HG02938 (cell line): ENCODE results near the gene SLC44A1.

Experiments used
- ATAC-seq: cut with Tn5 transposase; IDR thresholded peaks from one replicate; pipeline ENCODE4 v1.9.1; 2021; ENCODE audit warnings: mild to moderate bottlenecking, moderate library complexity; ENCODE audit not compliant: unreplicated experiment

SLC44A1 gene

GRCh38 chr9:105421154-105421553 is 176.7 kb downstream of the SLC44A1 start:
- ATAC-seq: no peak

GRCh38 chr9:105421864-105422263 is 177.4 kb downstream of the SLC44A1 start:
- ATAC-seq: no peak

DNA sequence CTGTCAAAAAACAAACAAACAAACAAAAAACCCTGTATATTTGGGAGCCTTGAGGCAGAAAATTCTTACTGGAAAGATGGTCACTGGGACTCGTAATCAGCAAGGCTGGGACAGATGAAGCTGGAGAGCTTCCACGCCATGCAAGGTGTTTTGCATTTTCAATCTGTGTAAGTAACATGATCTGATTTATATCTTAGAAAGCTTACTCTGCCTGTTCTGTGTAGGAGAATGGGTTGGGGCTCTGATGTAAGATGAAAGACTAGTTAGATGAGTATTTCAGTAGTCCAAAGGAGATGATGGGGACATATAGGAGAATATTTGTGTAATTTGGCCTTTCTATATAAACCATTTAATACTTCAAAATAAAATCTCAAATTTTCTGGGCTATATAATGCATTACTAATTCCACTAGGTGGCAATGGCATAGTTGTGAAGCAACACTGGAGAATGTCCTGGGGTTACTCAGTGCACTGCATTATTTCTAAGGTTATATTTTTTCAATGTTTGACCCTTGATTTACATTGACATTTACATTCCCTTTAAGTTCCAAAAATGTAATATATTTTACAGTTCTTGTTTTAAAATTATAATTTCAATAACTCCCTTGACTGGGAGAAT is 181.5 kb downstream of the SLC44A1 start:
- ATAC-seq: peak; percentile 73

GRCh38 chr9:105426657-105427056 is 182.2 kb downstream of the SLC44A1 start:
- no peak for ATAC-seq

DNA sequence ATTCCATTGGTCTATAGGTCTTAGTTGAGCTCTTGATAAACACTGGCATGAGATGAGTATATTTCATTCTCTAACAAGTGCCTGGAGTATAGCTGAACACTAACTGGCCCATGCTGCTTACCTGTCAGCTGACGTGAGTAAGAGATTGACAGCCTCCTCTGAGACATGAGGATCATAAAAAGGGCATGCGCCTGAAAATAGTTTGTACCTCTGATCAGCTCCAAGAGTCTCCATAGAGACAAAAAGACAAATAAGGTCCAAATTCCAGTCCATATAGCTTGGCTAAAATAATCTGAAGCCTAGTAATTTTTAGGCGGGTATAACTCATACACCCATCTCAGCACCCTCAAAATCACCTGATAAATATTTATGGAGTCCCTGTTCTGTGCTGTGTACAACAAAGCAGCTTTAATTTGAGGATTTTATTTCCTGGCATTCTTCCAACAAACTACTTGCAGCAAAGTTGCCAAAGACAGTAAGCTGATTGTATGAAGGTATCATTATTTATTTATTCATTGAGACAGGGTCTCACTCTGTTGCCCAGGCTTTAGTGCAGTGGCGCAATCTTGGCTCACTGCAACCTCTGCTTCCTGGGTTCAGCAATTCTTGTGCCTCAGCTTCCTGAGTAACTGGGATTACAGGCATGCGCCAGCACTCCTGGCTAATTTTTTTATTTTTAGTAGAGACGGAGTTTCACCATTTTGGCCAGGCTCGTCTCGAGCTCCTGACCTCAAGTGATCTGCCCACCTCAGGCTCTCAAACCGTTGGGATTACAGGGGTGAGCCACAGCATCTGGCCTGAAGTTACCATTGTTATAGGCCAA is 187.2 kb downstream of the SLC44A1 start:
- no peak for ATAC-seq

- no peak for ATAC-seq
Observed at GRCh38 chr9:105432247-105432842, 187.9 kb downstream of the SLC44A1 start.

DNA sequence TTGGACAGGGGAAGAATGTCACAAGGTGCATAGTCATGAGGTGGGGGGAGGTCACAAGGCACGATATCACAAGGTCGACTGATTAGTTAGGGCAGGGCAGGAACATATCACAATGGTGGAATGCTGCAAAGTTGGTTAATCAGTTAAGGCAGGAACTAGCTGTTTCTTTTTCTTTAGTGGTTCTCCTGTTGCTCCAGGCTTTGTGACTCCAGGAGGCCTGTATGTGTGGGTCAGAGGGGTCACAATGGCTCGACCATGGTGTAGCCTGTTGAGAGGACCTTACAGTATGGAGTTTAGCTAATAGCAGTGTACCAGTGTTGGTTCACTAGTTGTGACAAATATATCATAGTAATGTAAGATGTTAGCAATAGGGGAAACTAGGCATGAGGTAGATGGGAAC is 191.0 kb downstream of the SLC44A1 start:
- ATAC-seq: no peak

GRCh38 chr9:105436783-105437182 is 192.3 kb downstream of the SLC44A1 start:
- no peak for ATAC-seq

DNA sequence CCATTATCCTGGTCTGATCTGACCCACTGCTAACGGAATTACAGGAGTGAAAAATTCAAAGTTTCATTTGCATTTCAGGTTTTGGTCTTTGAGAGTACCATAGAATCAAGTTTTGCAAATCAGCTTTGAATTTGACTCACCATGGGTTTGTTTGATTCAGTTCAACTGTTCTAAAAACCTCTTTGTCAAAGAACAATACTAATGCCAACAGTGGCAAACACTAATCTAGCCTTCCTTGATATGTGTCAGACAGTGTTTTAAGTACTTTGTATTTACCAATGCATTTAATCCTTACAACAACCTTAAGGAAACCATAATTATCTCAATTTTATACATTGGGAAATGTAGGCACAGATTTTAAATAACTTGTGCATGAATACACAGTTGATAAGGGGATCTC is 193.3 kb downstream of the SLC44A1 start:
- ATAC-seq: no peak

- no peak for ATAC-seq
Observed at GRCh38 chr9:105438141-105438806, 193.8 kb downstream of the SLC44A1 start.

- no peak for ATAC-seq
Observed at GRCh38 chr9:105439428-105439827, 195.0 kb downstream of the SLC44A1 start.

GRCh38 chr9:105441616-105442160 is 197.2 kb downstream of the SLC44A1 start:
- ATAC-seq: no peak

DNA sequence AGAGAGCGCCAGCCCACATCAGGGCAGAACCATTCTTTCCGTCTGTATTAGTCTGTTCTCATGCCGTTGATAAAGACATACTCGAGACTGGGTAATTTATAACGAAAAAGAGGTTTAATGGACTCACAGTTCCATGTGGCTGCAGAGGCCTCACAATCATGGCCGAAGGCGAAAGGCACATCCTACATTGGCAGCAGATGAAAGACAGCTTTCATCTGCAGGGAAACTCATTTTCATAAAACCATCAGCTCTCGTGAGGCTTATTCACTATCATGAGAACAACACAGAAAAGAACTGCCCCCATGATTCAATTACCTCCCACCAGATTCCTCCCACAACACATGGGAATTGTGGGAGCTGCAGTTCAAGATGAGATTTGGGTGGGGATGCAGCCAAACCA is 198.7 kb downstream of the SLC44A1 start:
- no peak for ATAC-seq

DNA sequence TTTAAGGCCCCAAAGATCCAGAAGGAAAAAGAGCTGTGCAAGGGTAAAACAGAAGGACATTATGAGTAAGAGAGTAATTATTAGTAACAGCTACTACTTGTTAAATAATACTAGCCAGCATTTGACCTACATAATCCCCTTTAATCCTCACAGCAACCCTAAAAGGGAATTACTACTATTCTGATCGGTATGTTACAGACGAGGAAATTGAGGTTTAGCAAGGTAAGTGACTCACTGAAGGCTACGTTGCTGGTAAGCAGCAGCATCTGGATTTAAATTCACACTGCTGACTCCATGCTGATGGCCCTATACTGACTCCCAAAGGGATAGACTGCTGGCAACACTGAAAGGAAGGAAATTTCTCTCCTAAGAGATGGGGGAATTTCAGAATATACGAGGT is 199.7 kb downstream of the SLC44A1 start:
- no peak for ATAC-seq

DNA sequence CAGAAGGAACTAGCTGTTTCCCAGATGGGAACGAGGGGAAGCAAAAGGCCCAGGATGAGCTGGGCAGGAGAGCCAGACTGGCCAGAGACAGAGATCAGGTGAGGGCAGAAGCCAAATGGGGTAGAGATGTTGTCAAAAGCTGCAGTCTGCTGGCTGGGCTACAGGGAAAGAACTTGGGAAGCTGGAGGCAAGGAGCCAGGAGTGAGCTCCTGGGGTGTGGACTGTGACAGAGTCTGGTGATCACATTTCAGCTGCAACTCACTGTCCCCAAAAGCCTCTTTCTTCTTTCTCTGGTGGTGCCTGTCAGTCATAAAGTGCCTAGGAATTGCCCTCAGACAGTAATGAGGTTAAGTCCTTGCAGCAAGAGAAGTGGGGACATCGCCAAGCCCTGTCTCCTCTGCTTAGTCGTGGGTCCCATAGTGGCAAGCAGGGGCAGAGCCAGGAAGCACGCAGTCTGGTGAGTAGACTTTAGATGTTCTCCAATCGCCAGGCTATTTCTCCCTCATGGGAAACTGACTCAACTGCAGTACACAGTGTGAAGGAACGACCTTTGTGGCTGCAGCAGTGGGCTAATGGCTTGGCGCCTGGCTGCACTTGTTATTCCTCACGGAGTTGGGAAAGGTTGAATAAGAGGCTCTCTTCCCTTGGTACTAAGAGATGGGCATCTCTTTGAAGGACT is 200.9 kb downstream of the SLC44A1 start:
- no peak for ATAC-seq

- no peak for ATAC-seq
Observed at GRCh38 chr9:105447386-105447813, 202.9 kb downstream of the SLC44A1 start.

GRCh38 chr9:105447814-105448812 is 203.7 kb downstream of the SLC44A1 start, which contains the start of gene FSD1L:
Gene FSD1L, plus strand, starts transcription at chr9:105448034. Its CDS starts 187 bp downstream, at chr9:105448221.
- peak; percentile 90 for ATAC-seq

DNA sequence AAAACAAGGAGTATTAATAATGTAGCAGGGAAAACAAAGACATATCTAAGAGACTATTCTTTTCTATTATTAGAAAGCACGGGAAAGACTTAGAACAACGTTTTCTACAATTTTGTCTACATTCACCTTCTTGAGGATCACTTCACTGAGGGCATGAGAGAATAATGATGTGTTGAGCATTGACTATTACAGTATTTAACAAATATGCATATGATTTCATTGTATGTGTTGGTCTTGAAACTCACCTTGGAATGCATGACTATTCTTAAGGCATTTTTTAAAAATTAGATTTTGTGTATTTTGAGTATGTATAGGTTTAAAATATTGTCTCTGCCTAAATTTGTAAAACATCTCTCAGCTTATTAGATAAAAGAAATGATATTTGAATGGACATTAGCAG is 204.6 kb downstream of the SLC44A1 start:
- no peak for ATAC-seq

DNA sequence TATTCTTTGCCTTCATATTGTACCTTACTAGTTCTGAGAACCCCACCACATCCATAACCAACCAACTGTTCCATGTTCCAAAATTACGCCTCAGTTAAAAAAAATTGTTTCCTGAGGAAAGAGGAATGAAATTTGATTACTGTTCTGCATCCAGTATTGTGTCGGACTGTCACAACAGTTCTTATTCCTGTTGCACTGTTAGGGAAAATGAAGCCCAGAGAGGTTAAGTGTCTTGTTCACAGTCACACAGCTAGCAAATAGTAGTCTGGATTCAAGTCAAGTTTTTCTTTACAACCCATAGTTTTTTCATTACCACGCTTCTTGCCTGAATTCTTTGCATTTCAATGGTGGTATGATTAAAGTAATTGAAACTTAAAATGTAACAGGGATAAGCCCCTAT is 207.7 kb downstream of the SLC44A1 start:
- no peak for ATAC-seq
